Stimulated activated CD4-positive, alpha-beta T cell treated with anti-CD3 and anti-CD28 coated beads, Interleukin-4, amount 100 ng/mL, for 4 hours (primary cell): Measurements from ENCODE around the gene IL17RB.

Source experiments
- DNase-seq, 2 experiments: peaks; one replicate each; pipeline ENCODE4 v3.0.0-alpha.2; 2020

The IL17RB gene

DNA sequence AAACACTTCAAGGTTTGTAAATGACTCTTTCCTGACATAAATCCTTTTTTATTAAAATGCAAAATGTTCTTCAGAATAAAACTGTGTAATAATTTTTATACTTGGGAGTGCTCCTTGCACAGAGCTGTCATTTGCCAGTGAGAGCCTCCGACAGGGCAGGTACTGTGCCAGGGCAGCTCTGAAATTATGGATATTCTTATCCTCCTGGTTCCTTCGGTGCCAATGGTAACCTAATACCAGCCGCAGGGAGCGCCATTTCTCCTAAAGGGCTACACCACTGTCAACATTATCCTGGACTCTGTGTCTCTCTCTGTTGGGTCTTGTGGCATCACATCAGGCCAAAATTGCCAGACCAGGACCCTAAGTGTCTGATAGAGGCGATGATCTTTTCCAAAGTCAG lies 33.1 kb upstream of the IL17RB start:
- no peak for DNase-seq

DNA sequence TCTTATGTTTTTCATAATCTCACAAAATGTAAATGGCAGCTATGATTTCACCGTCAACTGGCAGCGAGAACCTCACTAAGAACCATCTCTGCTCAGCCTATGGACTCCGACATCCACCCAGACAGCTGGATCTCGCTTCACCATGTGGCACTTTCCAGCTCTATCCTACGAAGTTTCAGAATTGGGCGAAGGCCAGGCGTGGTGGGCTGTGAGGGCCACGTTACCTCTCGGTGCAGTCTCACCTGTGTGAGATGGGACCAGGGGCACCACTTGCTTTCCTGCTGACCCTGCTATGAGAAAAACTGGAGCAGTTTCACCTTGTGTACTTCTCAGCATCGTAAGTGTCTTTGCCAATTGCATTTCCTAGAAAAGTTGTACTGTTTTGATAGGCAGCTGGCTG lies 32.5 kb upstream of the IL17RB start:
- DNase-seq: no peak

DNA sequence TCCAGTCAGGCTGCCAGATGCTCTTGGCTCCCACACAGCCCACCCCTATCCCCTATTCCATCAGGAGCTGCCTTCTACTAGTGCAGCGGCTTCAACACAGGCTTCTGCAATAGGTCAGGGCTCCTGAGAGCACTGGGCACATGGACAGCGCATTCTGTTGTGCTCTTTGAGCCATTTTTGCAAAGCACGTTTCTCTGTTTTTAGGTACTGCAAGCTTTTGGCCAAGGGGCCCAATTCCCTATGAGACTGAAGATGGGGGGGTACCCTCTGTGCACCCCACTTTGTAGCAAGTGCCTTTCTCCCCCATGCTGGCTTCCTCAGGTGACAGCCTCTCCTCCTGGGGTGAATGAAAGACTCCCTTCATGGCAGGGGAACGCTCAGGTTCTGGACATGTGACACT lies 31.3 kb upstream of the IL17RB start:
- DNase-seq: no peak

GRCh38 chr3:53815651-53816050 lies 30.7 kb upstream of the IL17RB start:
- no peak for DNase-seq

GRCh38 chr3:53816425-53816824 lies 29.9 kb upstream of the IL17RB start:
- DNase-seq: no peak

DNA sequence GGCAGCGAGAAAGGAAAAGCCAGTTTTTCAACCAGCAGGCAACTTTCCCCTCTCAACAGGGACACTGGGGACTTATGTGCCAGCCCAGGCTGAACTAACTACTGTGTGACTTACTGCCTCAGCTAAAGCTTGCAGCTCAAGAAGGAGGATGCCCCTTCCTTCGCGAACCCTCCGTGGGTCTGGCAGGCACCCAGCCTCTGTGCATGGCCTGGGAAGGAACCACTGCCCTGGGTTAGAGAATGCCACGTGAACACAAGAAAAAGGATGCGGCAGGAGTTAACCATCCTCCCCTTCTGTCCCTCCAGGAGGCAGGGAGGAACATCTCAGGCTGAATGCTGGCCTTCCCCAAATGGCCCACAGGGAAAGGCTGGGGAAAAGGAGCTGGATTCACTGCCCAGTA lies 29.2 kb upstream of the IL17RB start:
- no peak for DNase-seq

- no peak for DNase-seq
These were observed 28.6 kb upstream of the IL17RB start for GRCh38 chr3:53817809-53818208.

DNA sequence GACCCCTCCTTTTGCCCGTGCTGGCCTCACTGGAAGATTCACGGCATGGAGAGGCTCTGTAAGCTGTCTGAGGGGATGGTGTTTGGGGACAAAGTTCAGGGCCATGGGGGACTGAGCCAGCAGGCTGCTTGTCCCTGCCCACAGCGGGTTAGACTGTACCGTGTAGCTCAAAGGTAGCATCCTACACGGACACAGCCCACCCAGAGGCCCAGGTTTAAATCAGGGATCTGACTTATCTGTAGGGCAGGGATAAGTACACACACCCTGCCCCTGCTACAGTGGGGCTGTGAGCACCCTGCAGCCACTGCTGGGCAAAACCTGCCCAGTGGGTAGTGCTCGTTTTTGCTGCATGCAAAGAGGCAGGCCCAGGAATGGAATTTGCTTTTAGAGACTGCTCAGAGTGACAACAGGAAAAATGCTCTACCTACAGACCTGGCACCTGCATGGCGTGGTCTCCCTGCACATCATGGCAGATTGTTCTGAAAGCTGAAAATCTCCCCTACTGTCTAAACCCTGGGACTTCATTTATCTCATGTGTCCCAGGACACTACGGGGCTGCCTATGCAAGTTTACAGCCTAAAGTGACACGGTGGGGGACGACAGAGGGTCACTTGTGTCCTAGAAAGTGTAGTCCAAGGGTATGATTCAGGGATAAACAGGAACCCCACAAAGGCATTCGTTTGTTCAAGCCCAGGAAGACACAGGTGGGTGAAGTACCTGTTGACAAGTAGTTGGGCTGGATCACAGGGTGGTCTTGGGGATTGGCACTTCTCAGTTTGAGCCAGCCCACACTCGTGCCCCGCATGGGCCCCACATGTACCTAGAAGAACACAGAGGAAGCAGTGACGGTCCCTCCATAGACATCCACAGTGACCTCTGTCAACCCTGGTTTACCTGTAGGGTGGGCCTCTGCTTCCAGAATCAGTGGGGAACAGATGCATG lies 27.9 kb upstream of the IL17RB start:
- DNase-seq: no peak

DNA sequence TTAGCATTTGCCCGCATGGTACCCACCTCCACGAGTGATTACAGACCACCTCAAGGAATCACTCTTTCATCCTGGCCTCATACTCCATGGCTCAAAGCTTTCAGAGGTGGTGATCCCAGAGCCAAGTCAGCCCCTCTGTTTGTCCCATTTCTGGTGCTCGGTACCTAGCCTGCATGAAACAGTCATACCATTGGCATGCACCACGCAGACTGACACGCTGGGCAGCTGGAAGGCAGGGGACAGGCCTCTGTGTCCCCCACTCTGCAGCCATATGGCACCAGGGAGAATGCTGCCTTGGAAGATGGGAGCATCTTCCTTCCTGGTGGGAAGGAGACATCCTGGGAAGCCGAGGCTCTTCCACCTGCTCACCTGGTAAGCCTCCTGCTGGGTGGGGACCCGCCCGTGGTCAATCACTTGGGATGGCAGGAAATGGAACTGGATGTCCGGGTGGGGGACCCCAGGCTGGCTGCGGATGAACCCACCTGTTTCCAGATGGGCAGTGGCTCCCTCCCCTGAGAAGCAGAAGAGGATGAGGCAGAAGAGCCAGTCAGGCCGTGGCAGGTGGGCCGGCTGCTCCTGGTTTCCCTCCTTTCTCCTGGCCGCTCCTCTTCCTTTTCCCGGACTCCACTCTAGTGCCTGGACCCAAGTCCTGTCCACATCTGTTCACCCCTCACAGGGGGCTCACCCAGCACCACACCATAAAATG lies 27.1 kb upstream of the IL17RB start:
- no peak for DNase-seq

GRCh38 chr3:53820084-53820483 lies 26.3 kb upstream of the IL17RB start:
- no peak for DNase-seq

DNA sequence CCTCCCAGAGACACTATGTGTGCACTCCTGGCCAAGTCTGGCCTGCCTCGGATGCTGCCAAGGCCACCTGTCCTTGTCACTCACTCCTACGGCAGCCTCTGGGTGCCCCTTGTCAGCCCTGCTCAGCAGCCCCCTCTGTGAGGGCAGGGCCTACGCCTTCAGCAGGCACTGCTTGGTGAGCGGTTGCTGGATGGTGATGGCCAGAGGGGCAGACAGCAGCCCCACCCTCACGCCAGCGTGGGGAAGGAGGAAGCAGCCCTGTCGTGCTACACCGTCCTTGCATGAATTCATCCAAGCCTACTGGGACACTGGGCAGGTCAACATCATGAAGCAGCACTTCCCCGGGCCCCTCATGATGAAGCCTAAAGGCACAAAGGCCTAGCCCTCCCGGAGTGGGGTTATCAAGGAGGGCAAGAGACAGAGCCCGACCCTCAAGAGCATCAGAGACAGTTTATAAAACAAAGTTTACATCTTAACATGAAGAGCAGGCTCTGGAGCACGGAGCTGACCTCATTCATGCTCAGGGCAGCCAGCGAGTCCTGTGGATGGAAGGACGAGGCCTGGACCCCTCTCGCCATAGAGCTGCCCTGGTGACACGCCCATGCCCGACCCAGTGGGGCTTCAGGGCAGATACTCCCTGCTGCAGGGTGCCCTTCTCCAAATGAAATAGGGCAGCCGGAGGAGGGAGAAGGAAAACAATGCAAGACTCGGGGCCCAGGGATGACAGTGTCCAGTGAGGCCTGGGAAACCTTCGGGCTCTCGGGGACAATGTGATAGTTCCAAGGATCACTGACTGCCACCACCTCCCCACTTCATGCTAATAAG lies 25.4 kb upstream of the IL17RB start:
- DNase-seq: no peak

DNA sequence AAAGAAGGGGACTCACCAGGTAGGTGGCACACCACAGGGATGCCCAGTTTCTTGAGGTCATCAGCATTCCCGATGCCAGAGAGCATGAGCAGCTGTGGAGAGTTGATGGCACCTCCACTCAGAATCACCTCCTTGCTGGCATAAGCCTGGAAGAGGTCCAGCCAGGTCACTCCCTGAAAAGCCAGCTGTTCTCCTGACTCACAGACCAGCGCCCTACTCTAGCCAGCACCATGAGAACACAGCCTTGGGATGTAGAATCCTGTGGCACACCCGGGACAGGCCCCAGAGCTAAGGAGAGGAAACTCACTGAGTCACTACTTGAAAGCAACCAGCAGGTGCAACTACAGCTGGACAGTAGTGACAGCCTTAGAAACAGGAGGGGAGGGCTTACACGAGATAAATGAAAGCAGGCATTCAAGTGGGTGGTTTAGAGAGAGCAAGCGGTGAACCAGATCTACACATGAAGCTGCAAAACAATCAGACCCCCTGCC lies 24.7 kb upstream of the IL17RB start:
- DNase-seq: no peak

- no peak for DNase-seq
These were observed 24.0 kb upstream of the IL17RB start for GRCh38 chr3:53822331-53822741.

GRCh38 chr3:53823026-53823955 lies 23.1 kb upstream of the IL17RB start:
- no peak for DNase-seq

- no peak for DNase-seq
These were observed 22.3 kb upstream of the IL17RB start for GRCh38 chr3:53823956-53824657.

DNA sequence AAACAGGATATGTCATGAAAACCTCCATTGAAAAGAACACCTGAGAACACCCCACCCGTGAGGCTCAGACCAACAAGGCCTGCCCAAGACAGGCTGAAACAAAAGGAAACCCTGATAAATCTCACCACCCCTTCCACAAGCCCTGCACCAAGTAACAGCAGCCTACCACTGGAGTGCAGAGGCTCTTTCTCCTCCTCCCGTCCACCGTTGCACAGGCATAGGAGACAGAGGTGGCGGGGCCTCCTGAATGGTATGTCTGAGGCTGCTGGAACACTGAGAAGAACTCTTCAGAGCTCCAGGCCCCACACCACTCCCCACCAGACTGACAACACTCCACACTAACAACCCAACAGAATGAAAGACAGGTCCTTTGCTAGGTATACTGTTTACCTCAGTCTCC lies 21.6 kb upstream of the IL17RB start:
- no peak for DNase-seq

GRCh38 chr3:53826048-53826447 lies 20.3 kb upstream of the IL17RB start:
- DNase-seq: no peak

DNA sequence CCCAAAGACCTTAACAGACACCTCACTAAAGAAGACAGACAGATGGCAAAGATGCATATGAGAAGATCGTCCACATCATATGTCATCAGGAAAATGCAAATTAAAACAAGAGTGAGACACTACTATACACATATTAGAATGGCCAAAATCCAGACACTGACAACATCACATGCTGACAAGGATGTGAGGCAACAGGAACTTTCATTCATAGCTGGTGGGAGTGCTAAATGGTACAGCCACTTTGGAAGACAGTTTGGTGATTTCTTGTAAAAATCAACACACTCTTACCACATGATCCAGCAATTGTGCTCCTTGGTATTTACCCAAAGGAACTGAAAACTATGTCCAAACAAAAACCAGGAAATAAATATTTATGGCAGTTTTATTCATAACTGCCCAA lies 17.8 kb upstream of the IL17RB start:
- no peak for DNase-seq

GRCh38 chr3:53829605-53830004 lies 16.8 kb upstream of the IL17RB start:
- no peak for DNase-seq

DNA sequence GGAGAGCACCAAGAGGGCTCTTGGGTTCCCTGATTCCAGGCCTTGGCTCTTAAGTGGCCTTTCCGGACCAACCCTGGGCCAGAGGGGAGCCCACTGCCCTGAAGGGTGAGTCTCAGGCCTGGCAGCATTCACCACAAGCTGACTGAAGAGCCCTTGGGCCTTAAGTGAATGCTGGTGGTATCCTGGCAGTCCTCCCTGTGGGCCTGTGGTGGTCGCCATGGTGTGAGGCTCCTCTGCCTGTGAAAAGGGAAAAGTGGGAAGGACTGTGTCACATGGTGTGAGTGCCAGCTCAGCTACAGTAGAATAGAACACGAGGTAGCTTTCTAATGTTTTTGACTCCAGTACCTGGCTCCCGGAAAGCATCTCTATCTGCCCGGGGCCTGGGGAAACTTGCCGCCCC lies 15.4 kb upstream of the IL17RB start:
- DNase-seq: no peak

DNA sequence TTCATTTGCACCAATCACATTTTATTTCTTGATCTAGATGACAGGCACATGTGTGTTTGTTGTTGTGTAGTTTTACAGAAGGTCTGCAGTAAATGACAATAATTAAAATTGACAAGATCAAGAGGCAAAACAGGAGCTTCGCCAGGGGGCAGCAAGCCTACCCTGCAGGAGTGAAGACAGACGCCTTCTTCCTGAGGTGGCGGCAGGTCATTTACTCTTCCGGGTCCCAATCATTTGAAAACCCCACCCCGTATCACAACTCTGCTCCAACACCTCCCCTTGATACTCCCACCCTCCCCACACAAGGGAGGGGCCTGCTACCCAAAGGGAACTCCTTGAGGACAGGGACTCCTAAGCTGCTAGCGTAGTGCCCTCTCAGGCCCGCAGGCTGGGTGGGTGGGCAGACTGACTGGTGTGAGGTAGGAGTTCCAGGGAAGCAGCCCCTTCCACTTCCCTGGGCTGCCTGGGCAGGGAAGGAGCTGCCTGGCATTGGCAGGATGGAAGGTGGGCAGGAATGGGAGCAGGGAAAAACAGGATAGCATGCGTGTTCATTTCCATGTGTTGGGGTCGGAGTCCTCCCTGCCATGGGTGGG lies 13.2 kb upstream of the IL17RB start:
- DNase-seq: no peak
